Mucosa of stomach (tissue), 1 donor: Measurements from ENCODE around the gene DENND1A.

Source experiments
- H3K27me3 ChIP-seq: one replicate; pipeline ENCODE4 v1.7.0; 2013; ENCODE audit warnings: mild to moderate bottlenecking, low read length; ENCODE audit not compliant: control insufficient read depth, insufficient read depth
- H3K36me3 ChIP-seq: one replicate; pipeline ENCODE4 v1.7.0; 2013; ENCODE audit warnings: low read length; ENCODE audit not compliant: control insufficient read depth, insufficient read depth
- H3K4me1 ChIP-seq: one replicate; pipeline ENCODE4 v1.7.0; 2013; ENCODE audit warnings: mild to moderate bottlenecking, low read length; ENCODE audit not compliant: control insufficient read depth, insufficient read depth
- H3K4me3 ChIP-seq: one replicate; pipeline ENCODE4 v1.7.0; 2013; ENCODE audit warnings: low read length
- H3K9ac ChIP-seq: one replicate; pipeline ENCODE4 v1.7.0; 2013; ENCODE audit warnings: mild to moderate bottlenecking, low read length, moderate library complexity
- H3K9me3 ChIP-seq: one replicate; pipeline ENCODE4 v1.7.0; 2013; ENCODE audit warnings: mild to moderate bottlenecking, low read length, moderate library complexity; ENCODE audit not compliant: control insufficient read depth
- donor health status: Pancreatic carcinoma.

Gene DENND1A

GRCh38 chr9:123542435-123543225, 387.3 kb downstream of the DENND1A start:
- H3K9me3 ChIP-seq, result no peaks in the 10 kb centered on the region
- no peaks in the 10 kb centered on the region for H3K27me3 ChIP-seq
- no peak overlapping the region for H3K4me3 ChIP-seq
- no peaks in the 10 kb centered on the region for H3K36me3 ChIP-seq
- H3K4me1 ChIP-seq, result no peaks in the 10 kb centered on the region
- no peak overlapping the region for H3K9ac ChIP-seq

GRCh38 chr9:123541411-123541810, 388.5 kb downstream of the DENND1A start:
- no peaks in the 10 kb centered on the region for H3K36me3 ChIP-seq
- no peaks in the 10 kb centered on the region for H3K9me3 ChIP-seq

GRCh38 chr9:123540457-123540856, 389.5 kb downstream of the DENND1A start:
- no peak overlapping the region for H3K4me3 ChIP-seq
- H3K36me3 ChIP-seq, result no peaks in the 10 kb centered on the region
- H3K9ac ChIP-seq, result no peak overlapping the region
- H3K9me3 ChIP-seq, result no peaks in the 10 kb centered on the region
- no peaks in the 10 kb centered on the region for H3K4me1 ChIP-seq
- H3K27me3 ChIP-seq, result no peaks in the 10 kb centered on the region

More at GRCh38 chr9:123541411-123541810, 388.5 kb downstream of the DENND1A start:
- no peak overlapping the region for H3K9ac ChIP-seq
- H3K4me1 ChIP-seq, result no peaks in the 10 kb centered on the region
- no peak overlapping the region for H3K4me3 ChIP-seq
- H3K27me3 ChIP-seq, result no peaks in the 10 kb centered on the region

GRCh38 chr9:123537809-123538208, 392.1 kb downstream of the DENND1A start:
- Histone ChIP-seq H3K4me1 (no peaks in the 10 kb centered on the region), H3K27me3 (no peaks in the 10 kb centered on the region), H3K9me3 (no peaks in the 10 kb centered on the region), H3K9ac (no peak overlapping the region), H3K4me3 (no peak overlapping the region), H3K36me3 (no peaks in the 10 kb centered on the region)

- Histone ChIP-seq H3K27me3 (no peaks in the 10 kb centered on the region), H3K4me3 (no peak overlapping the region), H3K36me3 (no peaks in the 10 kb centered on the region), H3K9me3 (no peaks in the 10 kb centered on the region), H3K9ac (no peak overlapping the region), H3K4me1 (no peaks in the 10 kb centered on the region)
These were observed 393.5 kb downstream of the DENND1A start for GRCh38 chr9:123536455-123536868.

GRCh38 chr9:123534336-123534735, 395.6 kb downstream of the DENND1A start:
- Histone ChIP-seq H3K4me1 (no peaks in the 10 kb centered on the region), H3K36me3 (no peaks in the 10 kb centered on the region), H3K4me3 (no peak overlapping the region), H3K9ac (no peak overlapping the region), H3K27me3 (no peaks in the 10 kb centered on the region), H3K9me3 (no peaks in the 10 kb centered on the region)

- Histone ChIP-seq H3K36me3 (no peaks in the 10 kb centered on the region), H3K9me3 (no peaks in the 10 kb centered on the region), H3K4me1 (no peaks in the 10 kb centered on the region), H3K27me3 (no peaks in the 10 kb centered on the region), H3K9ac (no peak overlapping the region), H3K4me3 (no peak overlapping the region)
These were observed 399.7 kb downstream of the DENND1A start for GRCh38 chr9:123530244-123530643.

- H3K9ac ChIP-seq, result no peak overlapping the region
- H3K9me3 ChIP-seq, result no peaks in the 10 kb centered on the region
- no peak overlapping the region for H3K4me3 ChIP-seq
- no peaks in the 10 kb centered on the region for H3K4me1 ChIP-seq
- H3K27me3 ChIP-seq, result no peaks in the 10 kb centered on the region
- H3K36me3 ChIP-seq, result no peaks in the 10 kb centered on the region
These were observed 401.4 kb downstream of the DENND1A start for GRCh38 chr9:123528501-123528900.

- no peaks in the 10 kb centered on the region for H3K4me1 ChIP-seq
- no peak overlapping the region for H3K4me3 ChIP-seq
These were observed 401.9 kb downstream of the DENND1A start for GRCh38 chr9:123527981-123528380.

GRCh38 chr9:123525957-123526356, 404.0 kb downstream of the DENND1A start:
- Histone ChIP-seq H3K9me3 (no peaks in the 10 kb centered on the region), H3K4me1 (no peaks in the 10 kb centered on the region), H3K4me3 (no peak overlapping the region), H3K36me3 (no peaks in the 10 kb centered on the region), H3K27me3 (no peaks in the 10 kb centered on the region), H3K9ac (no peak overlapping the region)

More at GRCh38 chr9:123527981-123528380, 401.9 kb downstream of the DENND1A start:
- no peak overlapping the region for H3K9ac ChIP-seq
- no peaks in the 10 kb centered on the region for H3K9me3 ChIP-seq
- H3K27me3 ChIP-seq, result no peaks in the 10 kb centered on the region
- no peaks in the 10 kb centered on the region for H3K36me3 ChIP-seq

- no peaks in the 10 kb centered on the region for H3K27me3 ChIP-seq
- no peak overlapping the region for H3K4me3 ChIP-seq
- H3K9ac ChIP-seq, result no peak overlapping the region
- no peaks in the 10 kb centered on the region for H3K4me1 ChIP-seq
- no peaks in the 10 kb centered on the region for H3K36me3 ChIP-seq
- H3K9me3 ChIP-seq, result no peaks in the 10 kb centered on the region
These were observed 404.5 kb downstream of the DENND1A start for GRCh38 chr9:123525424-123525823.

GRCh38 chr9:123524866-123525265, 405.1 kb downstream of the DENND1A start:
- no peaks in the 10 kb centered on the region for H3K27me3 ChIP-seq
- no peak overlapping the region for H3K9ac ChIP-seq
- H3K9me3 ChIP-seq, result no peaks in the 10 kb centered on the region
- no peaks in the 10 kb centered on the region for H3K36me3 ChIP-seq
- H3K4me3 ChIP-seq, result no peak overlapping the region
- no peaks in the 10 kb centered on the region for H3K4me1 ChIP-seq
